ENCODE data around the gene ABCF3. TPM values are rescaled to one million over a fixed set of nuclear protein-coding genes. Genes with fewer than 3 reads are reported as not detected.

Gene ABCF3
- total and polyA plus RNA-seq, 2 of the 13 experiments (the other 11 are each of a cell fraction or from before 2014, with no cell fraction given) = 38.8 to 46.5 TPM

GRCh38 chr3:184241447-184242296, 55.7 kb downstream of the ABCF3 start (continued):
- TF ChIP-seq, protein P1, sequence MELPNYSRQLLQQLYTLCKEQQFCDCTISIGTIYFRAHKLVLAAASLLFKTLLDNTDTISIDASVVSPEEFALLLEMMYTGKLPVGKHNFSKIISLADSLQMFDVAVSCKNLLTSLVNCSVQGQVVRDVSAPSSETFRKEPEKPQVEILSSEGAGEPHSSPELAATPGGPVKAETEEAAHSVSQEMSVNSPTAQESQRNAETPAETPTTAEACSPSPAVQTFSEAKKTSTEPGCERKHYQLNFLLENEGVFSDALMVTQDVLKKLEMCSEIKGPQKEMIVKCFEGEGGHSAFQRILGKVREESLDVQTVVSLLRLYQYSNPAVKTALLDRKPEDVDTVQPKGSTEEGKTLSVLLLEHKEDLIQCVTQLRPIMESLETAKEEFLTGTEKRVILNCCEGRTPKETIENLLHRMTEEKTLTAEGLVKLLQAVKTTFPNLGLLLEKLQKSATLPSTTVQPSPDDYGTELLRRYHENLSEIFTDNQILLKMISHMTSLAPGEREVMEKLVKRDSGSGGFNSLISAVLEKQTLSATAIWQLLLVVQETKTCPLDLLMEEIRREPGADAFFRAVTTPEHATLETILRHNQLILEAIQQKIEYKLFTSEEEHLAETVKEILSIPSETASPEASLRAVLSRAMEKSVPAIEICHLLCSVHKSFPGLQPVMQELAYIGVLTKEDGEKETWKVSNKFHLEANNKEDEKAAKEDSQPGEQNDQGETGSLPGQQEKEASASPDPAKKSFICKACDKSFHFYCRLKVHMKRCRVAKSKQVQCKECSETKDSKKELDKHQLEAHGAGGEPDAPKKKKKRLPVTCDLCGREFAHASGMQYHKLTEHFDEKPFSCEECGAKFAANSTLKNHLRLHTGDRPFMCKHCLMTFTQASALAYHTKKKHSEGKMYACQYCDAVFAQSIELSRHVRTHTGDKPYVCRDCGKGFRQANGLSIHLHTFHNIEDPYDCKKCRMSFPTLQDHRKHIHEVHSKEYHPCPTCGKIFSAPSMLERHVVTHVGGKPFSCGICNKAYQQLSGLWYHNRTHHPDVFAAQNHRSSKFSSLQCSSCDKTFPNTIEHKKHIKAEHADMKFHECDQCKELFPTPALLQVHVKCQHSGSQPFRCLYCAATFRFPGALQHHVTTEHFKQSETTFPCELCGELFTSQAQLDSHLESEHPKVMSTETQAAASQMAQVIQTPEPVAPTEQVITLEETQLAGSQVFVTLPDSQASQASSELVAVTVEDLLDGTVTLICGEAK (IDR thresholded peaks at IDR 0.05) = no peak
- TF ChIP-seq, protein P1 (CRISPR knock-in tag; IDR thresholded peaks at IDR 0.05) = no peak; the same call in 1 of the 2 replicates
- TF ChIP-seq, protein P2, sequence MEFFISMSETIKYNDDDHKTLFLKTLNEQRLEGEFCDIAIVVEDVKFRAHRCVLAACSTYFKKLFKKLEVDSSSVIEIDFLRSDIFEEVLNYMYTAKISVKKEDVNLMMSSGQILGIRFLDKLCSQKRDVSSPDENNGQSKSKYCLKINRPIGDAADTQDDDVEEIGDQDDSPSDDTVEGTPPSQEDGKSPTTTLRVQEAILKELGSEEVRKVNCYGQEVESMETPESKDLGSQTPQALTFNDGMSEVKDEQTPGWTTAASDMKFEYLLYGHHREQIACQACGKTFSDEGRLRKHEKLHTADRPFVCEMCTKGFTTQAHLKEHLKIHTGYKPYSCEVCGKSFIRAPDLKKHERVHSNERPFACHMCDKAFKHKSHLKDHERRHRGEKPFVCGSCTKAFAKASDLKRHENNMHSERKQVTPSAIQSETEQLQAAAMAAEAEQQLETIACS (CRISPR knock-in tag; IDR thresholded peaks at IDR 0.05) = peak; percentile 55
- TF ChIP-seq SNAPC2 (CRISPR knock-in tag; IDR thresholded peaks at IDR 0.05) (no peak), ARNT2 (CRISPR knock-in tag; IDR thresholded peaks at IDR 0.05; ENCODE audit: low read depth) (peak; percentile 46; the same call in 1 of the 2 replicates), SAP130 (CRISPR knock-in tag; IDR thresholded peaks at IDR 0.05; ENCODE audit: low read depth) (peak; percentile 92), TCF7L2 (IDR thresholded peaks at IDR 0.05; ENCODE audit: low read depth, low read length) (no peak), EP300 (IDR thresholded peaks at IDR 0.05; ENCODE audit: low read depth in 2 of 2, low read length in 2 of 2) (peak in 1 of 2 experiments; percentile 70; a peak in 1 of 4 replicates), EP300 (CRISPR knock-in tag; IDR thresholded peaks at IDR 0.05; ENCODE audit: borderline replicate concordance) (peak; percentile 11; the same call in 1 of the 2 replicates), GATAD2A (CRISPR knock-in tag; IDR thresholded peaks at IDR 0.05) (peak; percentile 85), THAP11 (CRISPR knock-in tag; IDR thresholded peaks at IDR 0.05) (peak; percentile 86), ZNF737 (CRISPR knock-in tag; IDR thresholded peaks at IDR 0.05; ENCODE audit: borderline replicate concordance) (no peak), ZNF17 (CRISPR knock-in tag; IDR thresholded peaks at IDR 0.05) (no peak), ETV6 (CRISPR knock-in tag; conservative IDR thresholded peaks at IDR 0.05) (no peak), PREB (CRISPR knock-in tag; IDR thresholded peaks at IDR 0.05) (peak; percentile 41; the same call in 1 of the 2 replicates), ZBTB34 (CRISPR knock-in tag; IDR thresholded peaks at IDR 0.05) (0 out of 2 replicates have a peak, but pooled peaks have one; percentile 43)

All from HepG2 (cell line).